ENCODE results near the gene PCNT. TPM values are rescaled to one million over a fixed set of nuclear protein-coding genes. Genes with fewer than 3 reads are reported as not detected.

Gene PCNT
- total RNA-seq, 1 experiment from 2014 or later, result 39.6 TPM

GRCh38 chr21:46289655-46290179 is 34.2 kb upstream of the PCNT start:
- no peaks in the 10 kb centered on the region for H4K20me1 ChIP-seq (ENCODE audit: control insufficient read depth, insufficient read depth, insufficient read length)
- H4K8ac ChIP-seq (replicated peaks; ENCODE audit: insufficient read length, low read depth, low read length), result no peak overlapping the region
- no peak overlapping the region for H2BK20ac ChIP-seq (ENCODE audit: low read depth, low read length, poor library complexity, severe bottlenecking)
- H4K5ac ChIP-seq (ENCODE audit: insufficient read length, low read depth, low read length), result no peak overlapping the region
- no peak for DNase-seq
- H3K4ac ChIP-seq (ENCODE audit: low read depth, low read length), result no peak overlapping the region
- no peaks in the 10 kb centered on the region; the same call in 1 of the 2 replicates for H3K27me3 Mint-ChIP-seq (ENCODE audit: low read depth)
- H3K27me3 ChIP-seq (ENCODE audit: insufficient read depth, low read length), result no peaks in the 10 kb centered on the region
- no peak overlapping the region for H2AFZ ChIP-seq (ENCODE audit: low read length)
- H3K14ac ChIP-seq (ENCODE audit: insufficient read depth, low read length), result no peak overlapping the region
- no peak overlapping the region for H4K91ac ChIP-seq (ENCODE audit: insufficient read length, low read depth, low read length)
- H3T11ph ChIP-seq (ENCODE audit: low read length), result no peak overlapping the region
- H3K23ac ChIP-seq (ENCODE audit: insufficient read length, low read depth, low read length), result no peak overlapping the region
- H3K9me3 Mint-ChIP-seq, result no peaks in the 10 kb centered on the region; a peak in 1 of 5 replicates
- peaks cover 18 to 24% (median 22%) of the 10 kb centered on the region in 3 experiments for H3K36me3 Mint-ChIP-seq (ENCODE audit: insufficient read depth in 1 of 3, low read depth in 3 of 3)
- TF ChIP-seq, protein P1, sequence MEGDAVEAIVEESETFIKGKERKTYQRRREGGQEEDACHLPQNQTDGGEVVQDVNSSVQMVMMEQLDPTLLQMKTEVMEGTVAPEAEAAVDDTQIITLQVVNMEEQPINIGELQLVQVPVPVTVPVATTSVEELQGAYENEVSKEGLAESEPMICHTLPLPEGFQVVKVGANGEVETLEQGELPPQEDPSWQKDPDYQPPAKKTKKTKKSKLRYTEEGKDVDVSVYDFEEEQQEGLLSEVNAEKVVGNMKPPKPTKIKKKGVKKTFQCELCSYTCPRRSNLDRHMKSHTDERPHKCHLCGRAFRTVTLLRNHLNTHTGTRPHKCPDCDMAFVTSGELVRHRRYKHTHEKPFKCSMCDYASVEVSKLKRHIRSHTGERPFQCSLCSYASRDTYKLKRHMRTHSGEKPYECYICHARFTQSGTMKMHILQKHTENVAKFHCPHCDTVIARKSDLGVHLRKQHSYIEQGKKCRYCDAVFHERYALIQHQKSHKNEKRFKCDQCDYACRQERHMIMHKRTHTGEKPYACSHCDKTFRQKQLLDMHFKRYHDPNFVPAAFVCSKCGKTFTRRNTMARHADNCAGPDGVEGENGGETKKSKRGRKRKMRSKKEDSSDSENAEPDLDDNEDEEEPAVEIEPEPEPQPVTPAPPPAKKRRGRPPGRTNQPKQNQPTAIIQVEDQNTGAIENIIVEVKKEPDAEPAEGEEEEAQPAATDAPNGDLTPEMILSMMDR (conservative IDR thresholded peaks at IDR 0.05), result no peak
- no peak overlapping the region for H3K56ac ChIP-seq (ENCODE audit: insufficient read length, low read depth, low read length)
- H3K4me3 Mint-ChIP-seq, result no peak overlapping the region
- no peak overlapping the region for H3K9ac ChIP-seq (ENCODE audit: extremely low read depth, insufficient read length, low read length)
- peaks cover 5% of the 10 kb centered on the region for H3K23me2 ChIP-seq (ENCODE audit: insufficient read length, low read depth, low read length, poor library complexity, severe bottlenecking)
- no peak overlapping the region for H3K4me2 ChIP-seq (ENCODE audit: insufficient read depth, insufficient read length, low read length)
- no peak overlapping the region for H2BK5ac ChIP-seq (ENCODE audit: insufficient read length, low read length)
- H3K79me1 ChIP-seq (ENCODE audit: insufficient read depth, low read depth, low read length, poor library complexity, severe bottlenecking), result peaks cover under 1% of the 10 kb centered on the region
- H2AK5ac ChIP-seq (ENCODE audit: insufficient read length, low read length), result no peak overlapping the region
- peaks cover 6% of the 10 kb centered on the region; the same call in 1 of the 2 replicates for H3K79me2 ChIP-seq (ENCODE audit: insufficient read depth, low read length)
- 0 out of 7 replicates have a peak overlapping the region, but pooled peaks of 1 of the 3 experiments have one; percentile 8 for H3K27ac Mint-ChIP-seq
- no peak overlapping the region for H2BK12ac ChIP-seq (ENCODE audit: insufficient read length, low read depth, low read length)
- no peak overlapping the region for H3K18ac ChIP-seq (ENCODE audit: insufficient read length, low read depth, low read length)
- H3K9me3 ChIP-seq (ENCODE audit: control insufficient read depth, low read depth, low read length), result no peaks in the 10 kb centered on the region
- H3K4me1 Mint-ChIP-seq, result peaks cover 29 to 36% of the 10 kb centered on the region in 2 experiments
- H2BK120ac ChIP-seq (ENCODE audit: low read depth, low read length, poor library complexity, severe bottlenecking), result no peak overlapping the region
- H3K4me1 ChIP-seq (ENCODE audit: insufficient read depth, low read length), result peaks cover 5% of the 10 kb centered on the region; the same call in 1 of the 2 replicates
- H3K27ac ChIP-seq (ENCODE audit: insufficient read length, low read depth, low read length), result no peak overlapping the region
- no CpG with 5 or more reads among the region's 6 CpGs for WGBS (ENCODE audit: extremely low coverage, insufficient read length, low lambda C conversion rate)
- no peak overlapping the region for H2BK15ac ChIP-seq (ENCODE audit: low read depth, low read length)

All from H9 (cell line).